ENCODE measurements around the gene UNC13D. TPM values are rescaled to one million over a fixed set of nuclear protein-coding genes. Genes with fewer than 3 reads are reported as not detected.

UNC13D gene
- total and polyA plus RNA-seq, 2 of the 4 experiments (the other 2 are of a cell fraction): under 0.01 to 0.31 TPM

DNA sequence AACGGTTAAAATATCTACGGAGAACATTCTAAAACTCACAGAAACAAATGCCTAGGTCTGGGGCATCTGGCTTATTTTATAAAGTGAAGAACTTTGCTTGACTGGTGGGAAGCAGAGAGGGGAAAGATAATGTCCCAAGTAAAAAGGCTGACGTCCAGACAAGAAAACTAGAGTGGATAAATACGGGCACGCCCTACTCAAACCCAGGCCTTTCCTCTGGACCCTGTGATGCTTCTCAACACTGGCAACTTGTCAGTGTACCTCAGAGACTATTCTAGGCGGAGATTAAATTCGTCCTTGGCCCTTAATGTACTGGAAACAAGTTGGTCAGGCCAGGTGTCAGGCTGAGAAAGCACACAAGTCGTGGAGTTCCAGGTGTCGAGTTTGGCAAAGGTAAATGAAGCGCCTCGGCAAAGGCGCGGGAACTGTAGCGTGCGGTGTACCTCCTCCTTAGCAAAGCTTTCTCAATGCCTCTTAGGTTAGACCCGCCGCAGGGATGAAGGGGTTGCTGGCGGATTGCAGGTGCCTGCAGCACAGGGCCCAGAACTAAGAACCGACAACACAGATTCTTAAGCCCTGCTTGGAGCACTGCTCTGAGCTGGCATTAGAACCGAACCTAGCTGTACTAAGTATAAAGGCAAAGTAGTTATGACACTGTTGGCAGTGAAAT is 60.3 kb downstream of the UNC13D start:
- Histone ChIP-seq H3K56ac (ENCODE audit: extremely low read depth, insufficient read depth, low read length) (peak overlapping the region; percentile 64), H2BK20ac (ENCODE audit: low read depth, low read length) (peak overlapping the region; percentile 58), H2AFZ (replicated peaks; ENCODE audit: low read length, poor library complexity) (peak overlapping the region; percentile 98), H3K18ac (ENCODE audit: low read depth, low read length) (peak overlapping the region; percentile 30), H3K4ac (ENCODE audit: low read depth, low read length) (peak overlapping the region; percentile 92), H4K5ac (ENCODE audit: low read depth, low read length) (peak overlapping the region; percentile 84), H3K9me1 (ENCODE audit: insufficient read depth, low read length) (peaks cover 12% of the 10 kb centered on the region), H4K91ac (ENCODE audit: insufficient read depth, low read depth, low read length) (peak overlapping the region; percentile 97), H3K79me1 (ENCODE audit: low read depth in 1 of 2, low read length in 2 of 2) (peaks cover 16 to 36% of the 10 kb centered on the region in 2 experiments), H3K23ac (ENCODE audit: low read depth, low read length) (peak overlapping the region; percentile 94), H3K4me2 (ENCODE audit: low read depth, low read length) (peak overlapping the region; percentile 82), H3K4me1 (ENCODE audit: control insufficient read depth, insufficient read depth, low read length) (peaks cover 16% of the 10 kb centered on the region), H2BK5ac (ENCODE audit: low read depth, low read length, poor library complexity, severe bottlenecking) (peak overlapping the region; percentile 87), H4K20me1 (ENCODE audit: insufficient read depth, low read length) (peaks cover 7% of the 10 kb centered on the region), H3K27me3 (ENCODE audit: control insufficient read depth, insufficient read depth, low read length) (no peaks in the 10 kb centered on the region), H4K8ac (ENCODE audit: low read depth in 2 of 2, low read length in 2 of 2) (peak overlapping the region; percentile 92 to 99), H3K9ac (ENCODE audit: low read depth, low read length) (peak overlapping the region; percentile 79), H3K36me3 (ENCODE audit: control insufficient read depth, insufficient read depth, low read length) (peaks cover under 1% of the 10 kb centered on the region; the same call in 1 of the 2 replicates), H2AK9ac (replicated peaks; ENCODE audit: low read depth, low read length, poor library complexity) (peak overlapping the region; percentile 99), H2BK120ac (ENCODE audit: low read depth, low read length) (peak overlapping the region; percentile 85), H2BK15ac (ENCODE audit: low read depth, low read length) (peak overlapping the region; percentile 85), H2AK5ac (ENCODE audit: low read depth, low read length) (peak overlapping the region; percentile 91), H3K9me3 (ENCODE audit: control insufficient read depth, insufficient read depth, low read length) (no peaks in the 10 kb centered on the region), H3K14ac (replicated peaks; ENCODE audit: low read depth, low read length) (peak overlapping the region; percentile 98), H3K27ac (ENCODE audit: insufficient read depth, low read length) (peak overlapping the region; percentile 87), H3K4me3 (ENCODE audit: insufficient read depth, low read depth, low read length) (peak overlapping the region; percentile 36)
- in situ Hi-C loops (cut with MboI; ENCODE audit: low sequenced_read_pairs): no loop called here
- TF ChIP-seq MXI1 (IDR thresholded peaks at IDR 0.05; ENCODE audit: borderline replicate concordance, low read depth, low read length) (no peak), CEBPB (IDR thresholded peaks at IDR 0.05; ENCODE audit: low read depth, low read length) (no peak), RFX5 (IDR thresholded peaks at IDR 0.05; ENCODE audit: low read depth, low read length) (no peak), FOS (IDR thresholded peaks at IDR 0.05; ENCODE audit: low read depth, low read length) (no peak), POLR2A (IDR thresholded peaks at IDR 0.05; ENCODE audit: low read depth, low read length) (no peak), CHD1 (IDR thresholded peaks at IDR 0.05; ENCODE audit: low read depth, low read length) (no peak), ELK1 (IDR thresholded peaks at IDR 0.05; ENCODE audit: borderline replicate concordance, low read depth, low read length) (no peak), NFE2L2 (IDR thresholded peaks at IDR 0.05; ENCODE audit: low read depth, low read length) (no peak), SMC3 (IDR thresholded peaks at IDR 0.05; ENCODE audit: low read depth, low read length) (no peak), MAZ (IDR thresholded peaks at IDR 0.05; ENCODE audit: borderline replicate concordance, low read depth, low read length) (no peak), MAFK (IDR thresholded peaks at IDR 0.05; ENCODE audit: low read depth, low read length) (no peak), RAD21 (IDR thresholded peaks at IDR 0.05; ENCODE audit: low read length) (no peak), BHLHE40 (IDR thresholded peaks at IDR 0.05; ENCODE audit: low read depth, low read length) (no peak)
- TF ChIP-seq, protein P1, sequence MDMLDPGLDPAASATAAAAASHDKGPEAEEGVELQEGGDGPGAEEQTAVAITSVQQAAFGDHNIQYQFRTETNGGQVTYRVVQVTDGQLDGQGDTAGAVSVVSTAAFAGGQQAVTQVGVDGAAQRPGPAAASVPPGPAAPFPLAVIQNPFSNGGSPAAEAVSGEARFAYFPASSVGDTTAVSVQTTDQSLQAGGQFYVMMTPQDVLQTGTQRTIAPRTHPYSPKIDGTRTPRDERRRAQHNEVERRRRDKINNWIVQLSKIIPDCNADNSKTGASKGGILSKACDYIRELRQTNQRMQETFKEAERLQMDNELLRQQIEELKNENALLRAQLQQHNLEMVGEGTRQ (IDR thresholded peaks at IDR 0.05; ENCODE audit: low read depth, low read length): no peak
- TF ChIP-seq, protein P2, sequence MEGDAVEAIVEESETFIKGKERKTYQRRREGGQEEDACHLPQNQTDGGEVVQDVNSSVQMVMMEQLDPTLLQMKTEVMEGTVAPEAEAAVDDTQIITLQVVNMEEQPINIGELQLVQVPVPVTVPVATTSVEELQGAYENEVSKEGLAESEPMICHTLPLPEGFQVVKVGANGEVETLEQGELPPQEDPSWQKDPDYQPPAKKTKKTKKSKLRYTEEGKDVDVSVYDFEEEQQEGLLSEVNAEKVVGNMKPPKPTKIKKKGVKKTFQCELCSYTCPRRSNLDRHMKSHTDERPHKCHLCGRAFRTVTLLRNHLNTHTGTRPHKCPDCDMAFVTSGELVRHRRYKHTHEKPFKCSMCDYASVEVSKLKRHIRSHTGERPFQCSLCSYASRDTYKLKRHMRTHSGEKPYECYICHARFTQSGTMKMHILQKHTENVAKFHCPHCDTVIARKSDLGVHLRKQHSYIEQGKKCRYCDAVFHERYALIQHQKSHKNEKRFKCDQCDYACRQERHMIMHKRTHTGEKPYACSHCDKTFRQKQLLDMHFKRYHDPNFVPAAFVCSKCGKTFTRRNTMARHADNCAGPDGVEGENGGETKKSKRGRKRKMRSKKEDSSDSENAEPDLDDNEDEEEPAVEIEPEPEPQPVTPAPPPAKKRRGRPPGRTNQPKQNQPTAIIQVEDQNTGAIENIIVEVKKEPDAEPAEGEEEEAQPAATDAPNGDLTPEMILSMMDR (conservative IDR thresholded peaks at IDR 0.05; ENCODE audit: low read depth, low read length): no peak
- CTCF ChIA-PET: interaction anchor here (0.5 to 1.8 kb wide), 9 partner anchors 11 to 112 kb away, joined by 3 to 7 read pairs (median 4); partner anchors contain the start of genes TRIM65 and WBP2
- no peak for ATAC-seq (ENCODE audit: low read depth)
- POLR2A ChIA-PET (ENCODE audit: unreplicated experiment): interaction anchor here (0.6 kb wide), 1 partner anchor 13 kb away, joined by 3 read pairs; no protein-coding TSS in a partner anchor
- intact Hi-C loops (cut with micrococcal nuclease): loop anchor here (5.0 to 10.0 kb wide), 2 partner anchors 43 to 91 kb away; partner anchors contain the start of gene TRIM47
- DNase-seq: no peak
- no TSS peak for BruUV-seq (replicated peaks)
- WGBS, 2 experiments (ENCODE audit: extremely low coverage in 2 of 2, insufficient read length in 1 of 2): 58% methylated on average over 8 of the region's 20 CpGs; no CpG with 5 or more reads in 1 of the 2 experiments
- dilution Hi-C loops (cut with HindIII; ENCODE audit: low sequenced_read_pairs, unreplicated experiment): no loop called here

Measured in IMR-90 (cell line).